ENCODE data around the gene RSPH1. TPM values are rescaled to one million over a fixed set of nuclear protein-coding genes. Genes with fewer than 3 reads are reported as not detected.

The RSPH1 gene
- total and polyA plus RNA-seq, 2 of the 4 experiments (the other 2 are of a cell fraction): not detected

DNA sequence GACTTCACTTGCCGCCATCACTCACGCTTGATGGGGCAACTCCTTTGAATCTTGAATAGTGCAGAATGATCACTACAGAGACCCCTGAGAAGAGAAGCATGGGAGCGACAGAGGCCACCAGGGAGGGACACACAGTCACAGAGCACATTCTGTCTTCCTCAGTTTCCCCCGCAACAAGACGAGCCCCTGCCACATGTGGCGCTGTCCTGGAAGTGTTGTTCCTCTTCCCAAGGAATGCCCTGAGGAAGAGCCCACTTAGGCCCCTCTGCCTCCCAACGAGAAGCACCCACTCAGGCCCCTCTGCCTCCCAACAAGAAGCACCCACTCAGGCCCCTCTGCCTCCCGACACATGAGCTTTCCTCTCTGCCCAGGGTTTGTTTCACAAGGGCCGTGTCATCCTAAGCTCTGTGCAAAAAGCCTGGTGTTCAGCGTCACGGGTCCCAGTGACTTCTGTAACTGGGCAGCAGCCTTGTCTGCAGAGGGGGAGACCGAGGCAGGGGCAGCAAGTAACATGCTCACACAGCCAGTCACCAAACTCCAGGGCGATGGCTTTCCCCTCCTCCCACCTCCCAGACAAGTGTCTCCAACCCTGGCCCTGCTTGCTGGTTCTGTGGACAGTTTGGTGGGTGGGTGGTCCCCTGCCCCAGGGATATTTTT lies 37.4 kb upstream of the RSPH1 start:
- no peak overlapping the region for H4K5ac ChIP-seq (ENCODE audit: low read depth, low read length)
- H2BK5ac ChIP-seq (ENCODE audit: low read depth, low read length, poor library complexity, severe bottlenecking): no peak overlapping the region
- no peak overlapping the region for H2AFZ ChIP-seq (replicated peaks; ENCODE audit: low read length, poor library complexity)
- no peak overlapping the region for H3K9ac ChIP-seq (ENCODE audit: low read depth, low read length)
- no peaks in the 10 kb centered on the region for H3K4me1 ChIP-seq (ENCODE audit: control insufficient read depth, insufficient read depth, low read length)
- H2BK20ac ChIP-seq (ENCODE audit: low read depth, low read length): no peak overlapping the region
- ATAC-seq (ENCODE audit: low read depth) (no peak), DNase-seq (no peak)
- H4K91ac ChIP-seq (ENCODE audit: insufficient read depth, low read depth, low read length): no peak overlapping the region
- WGBS, 2 experiments (ENCODE audit: extremely low coverage in 2 of 2, insufficient read length in 1 of 2): 96% methylated on average over 4 of the region's 13 CpGs; no CpG with 5 or more reads in 1 of the 2 experiments
- no peak overlapping the region for H3K56ac ChIP-seq (ENCODE audit: extremely low read depth, insufficient read depth, low read length)
- no peaks in the 10 kb centered on the region for H4K20me1 ChIP-seq (ENCODE audit: insufficient read depth, low read length)
- no TSS peak for BruUV-seq (replicated peaks)
- H3K79me1 ChIP-seq (ENCODE audit: low read depth in 1 of 2, low read length in 2 of 2): no peaks in the 10 kb centered on the region
- no peak overlapping the region for H4K8ac ChIP-seq (ENCODE audit: low read depth in 2 of 2, low read length in 2 of 2)
- H3K18ac ChIP-seq (ENCODE audit: low read depth, low read length): no peak overlapping the region
- ChIA-PET CTCF (no interaction called here), POLR2A (ENCODE audit: unreplicated experiment) (no interaction called here)
- H3K9me3 ChIP-seq (ENCODE audit: control insufficient read depth, insufficient read depth, low read length): no peaks in the 10 kb centered on the region
- dilution Hi-C loops (cut with HindIII; ENCODE audit: low sequenced_read_pairs, unreplicated experiment): no loop called here
- H2AK9ac ChIP-seq (replicated peaks; ENCODE audit: low read depth, low read length, poor library complexity): no peak overlapping the region
- peaks cover 20% of the 10 kb centered on the region; the same call in 1 of the 2 replicates for H3K27me3 ChIP-seq (ENCODE audit: control insufficient read depth, insufficient read depth, low read length)
- H3K27ac ChIP-seq (ENCODE audit: insufficient read depth, low read length): no peak overlapping the region
- H3K9me1 ChIP-seq (ENCODE audit: insufficient read depth, low read length): no peaks in the 10 kb centered on the region
- H3K23ac ChIP-seq (ENCODE audit: low read depth, low read length): no peak overlapping the region
- H3K4me2 ChIP-seq (ENCODE audit: low read depth, low read length): no peak overlapping the region
- no peak overlapping the region for H2BK15ac ChIP-seq (ENCODE audit: low read depth, low read length)
- no peak for TF ChIP-seq CEBPB (IDR thresholded peaks at IDR 0.05; ENCODE audit: low read depth, low read length)
- TF ChIP-seq MXI1 (IDR thresholded peaks at IDR 0.05; ENCODE audit: borderline replicate concordance, low read depth, low read length): no peak
- TF ChIP-seq RAD21 (IDR thresholded peaks at IDR 0.05; ENCODE audit: low read length): no peak
- TF ChIP-seq, protein P1, sequence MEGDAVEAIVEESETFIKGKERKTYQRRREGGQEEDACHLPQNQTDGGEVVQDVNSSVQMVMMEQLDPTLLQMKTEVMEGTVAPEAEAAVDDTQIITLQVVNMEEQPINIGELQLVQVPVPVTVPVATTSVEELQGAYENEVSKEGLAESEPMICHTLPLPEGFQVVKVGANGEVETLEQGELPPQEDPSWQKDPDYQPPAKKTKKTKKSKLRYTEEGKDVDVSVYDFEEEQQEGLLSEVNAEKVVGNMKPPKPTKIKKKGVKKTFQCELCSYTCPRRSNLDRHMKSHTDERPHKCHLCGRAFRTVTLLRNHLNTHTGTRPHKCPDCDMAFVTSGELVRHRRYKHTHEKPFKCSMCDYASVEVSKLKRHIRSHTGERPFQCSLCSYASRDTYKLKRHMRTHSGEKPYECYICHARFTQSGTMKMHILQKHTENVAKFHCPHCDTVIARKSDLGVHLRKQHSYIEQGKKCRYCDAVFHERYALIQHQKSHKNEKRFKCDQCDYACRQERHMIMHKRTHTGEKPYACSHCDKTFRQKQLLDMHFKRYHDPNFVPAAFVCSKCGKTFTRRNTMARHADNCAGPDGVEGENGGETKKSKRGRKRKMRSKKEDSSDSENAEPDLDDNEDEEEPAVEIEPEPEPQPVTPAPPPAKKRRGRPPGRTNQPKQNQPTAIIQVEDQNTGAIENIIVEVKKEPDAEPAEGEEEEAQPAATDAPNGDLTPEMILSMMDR (conservative IDR thresholded peaks at IDR 0.05; ENCODE audit: low read depth, low read length): no peak
- TF ChIP-seq BHLHE40 (IDR thresholded peaks at IDR 0.05; ENCODE audit: low read depth, low read length): no peak
- no peak for TF ChIP-seq CHD1 (IDR thresholded peaks at IDR 0.05; ENCODE audit: low read depth, low read length)
- TF ChIP-seq RFX5 (IDR thresholded peaks at IDR 0.05; ENCODE audit: low read depth, low read length): no peak
- no peak for TF ChIP-seq MAZ (IDR thresholded peaks at IDR 0.05; ENCODE audit: borderline replicate concordance, low read depth, low read length)
- no peak for TF ChIP-seq NFE2L2 (IDR thresholded peaks at IDR 0.05; ENCODE audit: low read depth, low read length)
- TF ChIP-seq POLR2A (IDR thresholded peaks at IDR 0.05; ENCODE audit: low read depth, low read length): no peak
- no peak for TF ChIP-seq RCOR1 (IDR thresholded peaks at IDR 0.05; ENCODE audit: insufficient replicate concordance, low read length)
- no peak for TF ChIP-seq FOS (IDR thresholded peaks at IDR 0.05; ENCODE audit: low read depth, low read length)
- TF ChIP-seq, protein P2, sequence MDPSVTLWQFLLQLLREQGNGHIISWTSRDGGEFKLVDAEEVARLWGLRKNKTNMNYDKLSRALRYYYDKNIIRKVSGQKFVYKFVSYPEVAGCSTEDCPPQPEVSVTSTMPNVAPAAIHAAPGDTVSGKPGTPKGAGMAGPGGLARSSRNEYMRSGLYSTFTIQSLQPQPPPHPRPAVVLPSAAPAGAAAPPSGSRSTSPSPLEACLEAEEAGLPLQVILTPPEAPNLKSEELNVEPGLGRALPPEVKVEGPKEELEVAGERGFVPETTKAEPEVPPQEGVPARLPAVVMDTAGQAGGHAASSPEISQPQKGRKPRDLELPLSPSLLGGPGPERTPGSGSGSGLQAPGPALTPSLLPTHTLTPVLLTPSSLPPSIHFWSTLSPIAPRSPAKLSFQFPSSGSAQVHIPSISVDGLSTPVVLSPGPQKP (IDR thresholded peaks at IDR 0.05; ENCODE audit: borderline replicate concordance, low read depth, low read length): no peak
- in situ Hi-C loops (cut with MboI; ENCODE audit: low sequenced_read_pairs): no loop called here
- no peak overlapping the region for H2BK120ac ChIP-seq (ENCODE audit: low read depth, low read length)
- no peak overlapping the region for H3K4me3 ChIP-seq (ENCODE audit: insufficient read depth, low read depth, low read length)
- no peaks in the 10 kb centered on the region for H3K36me3 ChIP-seq (ENCODE audit: control insufficient read depth, insufficient read depth, low read length)
- no peak overlapping the region for H2AK5ac ChIP-seq (ENCODE audit: low read depth, low read length)
- no peak overlapping the region for H3K14ac ChIP-seq (replicated peaks; ENCODE audit: low read depth, low read length)
- intact Hi-C loops (cut with micrococcal nuclease): no loop called here
- H3K4ac ChIP-seq (ENCODE audit: low read depth, low read length): no peak overlapping the region

Measured in IMR-90 (cell line).